Activated T-cell treated with anti-CD3 and anti-CD28 coated beads, Interleukin-2, amount 50 U/mL, for 48 hours (primary cell): ENCODE results near the gene GAK.

Experiments used
- DNase-seq, 2 experiments: peaks; one replicate each; pipeline ENCODE4 v3.0.0-alpha.2; 2020

GAK gene

GRCh38 chr4:964346-965025 is 32.4 kb upstream of the GAK start:
- DNase-seq: no peak

DNA sequence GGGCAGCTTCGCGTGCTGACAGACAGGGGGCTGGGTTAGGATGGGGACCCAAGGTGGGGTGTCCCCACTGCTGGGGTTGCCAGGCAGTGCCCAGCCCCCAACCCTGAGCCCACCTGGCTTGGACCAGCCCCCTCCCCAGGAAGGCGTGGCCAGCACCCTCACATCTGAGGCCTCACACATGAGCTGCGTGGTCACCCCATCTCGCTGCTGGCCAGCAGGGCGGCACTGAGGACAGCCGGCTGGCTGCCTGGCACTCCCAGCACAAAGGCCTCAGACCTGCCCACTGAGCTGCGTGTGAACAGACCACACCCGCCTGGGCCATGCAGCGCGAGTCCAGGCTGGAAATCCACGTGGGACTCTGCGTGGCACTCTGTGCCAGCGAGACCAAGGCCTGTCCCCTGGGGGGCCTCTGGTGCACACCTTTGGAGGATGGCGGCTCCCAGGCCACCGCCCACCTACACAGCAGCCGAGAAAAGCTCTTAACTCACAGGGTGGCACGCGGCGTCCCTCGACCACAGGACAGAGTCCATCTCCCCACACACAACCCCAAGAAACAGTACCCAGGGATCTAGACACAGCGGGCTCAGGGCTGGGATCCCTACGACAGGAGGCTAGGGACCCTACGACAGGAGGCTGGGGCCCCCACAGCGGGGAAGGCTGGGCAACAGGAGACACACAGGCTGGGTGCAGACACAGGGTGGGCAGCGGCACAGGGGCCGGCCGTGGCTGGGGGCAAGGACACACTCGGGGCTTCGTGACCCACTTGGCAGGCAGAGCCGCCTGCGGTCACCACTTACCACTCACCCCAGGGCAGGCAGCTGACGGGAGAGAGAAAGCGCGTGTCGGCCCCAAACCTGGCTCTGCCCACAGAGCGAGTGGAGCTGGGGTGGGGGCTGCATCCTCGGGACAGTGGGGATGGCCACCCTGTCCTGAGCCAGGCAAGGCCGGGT is 31.4 kb upstream of the GAK start:
- DNase-seq: no peak

DNA sequence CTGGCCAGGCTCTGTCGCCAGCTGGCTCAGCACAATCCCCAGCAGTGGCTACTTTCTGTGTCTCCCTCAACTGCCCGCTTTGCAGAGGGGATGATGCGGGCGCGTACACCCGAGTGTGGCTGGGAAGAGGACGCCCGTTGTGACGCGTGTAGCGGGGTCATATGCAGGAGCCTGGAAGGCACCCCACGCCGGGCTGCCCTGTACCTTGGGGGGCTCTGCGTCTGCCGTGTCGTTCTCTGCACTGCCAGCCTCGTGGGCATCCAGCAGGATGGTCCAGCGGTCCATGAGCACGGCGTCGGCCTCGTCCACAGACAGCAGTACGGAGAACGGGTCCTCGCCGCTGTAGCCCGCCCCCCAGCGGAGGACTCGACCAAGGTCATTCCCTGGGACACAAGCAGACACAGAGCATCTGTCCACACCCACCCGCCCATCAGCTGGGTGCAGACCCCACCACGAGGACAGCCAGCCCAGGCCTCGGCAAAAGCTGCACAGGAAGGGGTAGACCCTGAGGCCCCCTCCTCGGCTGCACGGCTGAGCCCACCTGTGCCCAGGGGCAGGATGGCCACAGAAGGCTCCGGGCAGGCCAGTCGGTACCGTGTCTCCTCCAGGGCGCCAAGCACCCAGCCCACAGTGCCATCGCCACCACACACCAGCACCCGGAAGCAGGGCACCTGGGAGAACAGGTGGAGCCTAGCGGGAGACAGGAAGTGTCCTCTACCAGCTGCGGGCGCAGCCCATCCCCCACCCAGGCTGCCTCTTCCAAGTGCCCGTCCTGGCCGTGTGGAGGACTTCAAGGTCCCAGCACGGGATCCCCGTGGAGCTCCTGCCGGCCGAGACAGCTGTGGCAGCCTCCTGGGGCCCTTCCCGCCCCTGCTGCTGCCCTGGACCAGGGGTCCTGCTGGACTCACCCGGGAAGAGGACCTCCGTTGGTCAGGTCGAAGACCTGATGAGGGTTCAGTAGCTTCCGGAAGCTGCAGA is 30.4 kb upstream of the GAK start:
- DNase-seq: no peak

GRCh38 chr4:961351-962230 is 29.5 kb upstream of the GAK start:
- DNase-seq: no peak

GRCh38 chr4:960636-961350 is 28.7 kb upstream of the GAK start:
- no peak for DNase-seq

DNA sequence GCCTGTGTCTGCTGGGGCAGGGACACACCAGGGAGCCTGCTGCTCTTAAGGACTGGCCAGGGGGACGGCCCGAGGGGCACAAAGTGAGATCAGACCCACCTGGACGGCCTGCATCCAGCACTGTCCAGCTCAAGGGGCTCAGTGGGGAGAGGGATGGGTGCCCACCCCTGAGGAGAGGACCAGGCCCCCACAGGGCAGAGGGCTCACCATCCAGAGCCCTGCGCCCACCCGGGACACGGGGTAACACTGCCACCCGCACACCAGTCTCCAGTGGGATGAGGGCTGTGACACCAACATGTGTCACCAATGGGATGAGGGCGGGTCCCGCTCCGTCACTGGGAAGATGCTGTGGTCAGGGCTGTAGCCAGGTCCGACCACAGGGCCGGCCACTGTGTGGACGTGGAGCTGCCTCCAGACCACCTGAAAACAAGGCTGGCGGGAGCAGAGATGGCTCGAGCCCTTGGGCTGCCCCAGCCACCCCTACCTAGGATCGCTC is 28.1 kb upstream of the GAK start:
- no peak for DNase-seq

DNA sequence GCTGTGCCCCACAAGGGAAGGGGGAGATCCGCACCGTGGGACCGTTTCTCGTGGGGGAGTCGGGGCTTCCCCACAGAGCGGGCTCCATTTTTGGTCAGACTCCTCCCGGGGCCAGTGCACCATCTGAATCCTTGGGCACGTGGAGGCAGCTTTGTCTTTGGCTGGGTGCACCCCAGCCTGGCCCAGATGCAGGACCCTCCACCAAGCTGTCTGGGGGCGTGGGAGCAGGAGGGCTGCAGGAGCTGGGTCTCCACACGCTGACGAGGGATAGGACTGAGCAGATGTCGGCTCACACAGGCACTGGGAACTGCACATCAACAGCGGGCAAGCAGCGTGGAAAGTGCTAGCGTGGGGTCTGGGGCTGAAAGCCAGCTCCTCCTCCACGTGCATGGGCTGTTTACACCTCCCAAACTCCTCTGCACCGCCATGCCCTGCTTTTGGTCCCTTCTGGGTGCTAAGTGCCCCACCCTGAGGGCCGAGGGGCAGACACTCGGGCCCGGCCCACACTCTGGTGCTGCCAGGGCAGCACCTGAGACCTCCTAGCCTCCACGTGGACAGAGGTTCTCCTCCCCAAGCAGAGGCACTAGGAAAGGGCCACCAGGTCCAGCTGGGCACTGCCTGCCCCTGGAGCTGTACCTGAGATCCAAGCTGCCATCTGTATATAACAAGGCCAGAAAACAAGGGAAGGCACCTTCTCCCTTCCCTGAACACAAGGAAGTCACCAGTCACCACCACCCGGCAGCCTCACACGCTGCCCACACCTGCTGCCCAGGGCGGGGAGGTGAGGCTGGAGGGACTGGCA is 27.4 kb upstream of the GAK start:
- no peak for DNase-seq

GRCh38 chr4:958696-959337 is 26.7 kb upstream of the GAK start:
- DNase-seq: no peak

- DNase-seq: no peak
Measured at GRCh38 chr4:958314-958665, 26.2 kb upstream of the GAK start.

- no peak for DNase-seq
Measured at GRCh38 chr4:957581-958313, 25.6 kb upstream of the GAK start.

GRCh38 chr4:957231-957580 is 25.1 kb upstream of the GAK start:
- no peak for DNase-seq

- no peak for DNase-seq
Measured at GRCh38 chr4:956531-957230, 24.6 kb upstream of the GAK start.

DNA sequence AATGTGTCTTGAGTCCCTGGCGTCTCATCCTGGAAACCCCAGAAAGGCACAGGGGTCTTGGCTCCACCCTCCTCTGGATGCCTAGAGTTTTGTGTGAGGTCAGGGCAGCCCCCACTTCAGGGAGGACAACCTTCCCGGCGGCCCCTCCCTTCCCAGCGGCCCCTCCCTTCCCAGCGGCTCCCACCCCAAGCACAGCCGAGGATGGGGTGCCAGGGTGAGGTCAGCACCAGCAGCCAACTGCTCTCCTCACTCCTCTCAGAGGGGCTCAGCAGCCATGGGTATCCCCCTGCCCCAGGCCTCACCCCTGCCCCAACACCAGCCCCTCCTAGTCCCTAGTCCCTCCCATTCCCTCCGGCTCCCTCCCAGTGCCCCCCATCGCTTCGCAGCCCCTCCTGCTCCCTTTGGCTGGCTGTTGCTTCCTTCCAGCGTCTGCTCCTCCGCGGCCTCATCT is 23.8 kb upstream of the GAK start:
- no peak for DNase-seq

DNA sequence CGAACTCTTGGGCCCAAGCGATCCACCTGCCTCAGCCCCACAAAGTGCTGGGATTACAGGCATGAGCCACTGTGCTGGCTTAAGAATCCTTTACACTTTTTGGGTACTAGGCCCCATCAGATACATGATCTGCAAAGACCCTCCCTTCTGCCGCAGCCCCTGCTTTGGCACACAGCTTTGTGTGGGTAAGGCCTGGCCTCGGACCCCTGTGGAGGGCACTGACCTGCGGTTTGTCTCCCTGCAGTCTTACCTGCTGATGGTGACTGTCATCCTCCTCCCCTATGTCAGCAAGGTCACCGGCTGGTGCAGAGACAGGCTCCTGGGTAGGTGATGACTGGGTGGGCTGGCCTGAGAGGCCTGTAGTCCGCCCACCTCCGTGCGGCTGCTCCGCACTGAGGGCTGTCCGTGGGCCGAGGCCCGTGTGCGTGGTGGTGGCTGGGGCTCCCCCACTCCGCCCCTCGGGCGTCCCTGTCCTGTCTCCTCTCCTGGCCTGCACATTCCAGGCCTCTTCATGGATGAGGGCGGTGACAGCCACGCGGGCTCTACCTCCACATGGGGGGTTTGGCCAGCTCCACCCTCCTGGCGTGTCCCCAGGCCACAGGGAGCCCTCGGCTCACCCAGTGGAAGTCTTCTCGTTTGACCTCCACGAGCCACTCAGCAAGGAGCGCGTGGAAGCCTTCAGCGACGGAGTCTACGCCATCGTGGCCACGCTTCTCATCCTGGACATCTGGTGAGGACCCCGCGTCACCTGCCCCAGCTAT is 23.2 kb upstream of the GAK start:
- no peak for DNase-seq

DNA sequence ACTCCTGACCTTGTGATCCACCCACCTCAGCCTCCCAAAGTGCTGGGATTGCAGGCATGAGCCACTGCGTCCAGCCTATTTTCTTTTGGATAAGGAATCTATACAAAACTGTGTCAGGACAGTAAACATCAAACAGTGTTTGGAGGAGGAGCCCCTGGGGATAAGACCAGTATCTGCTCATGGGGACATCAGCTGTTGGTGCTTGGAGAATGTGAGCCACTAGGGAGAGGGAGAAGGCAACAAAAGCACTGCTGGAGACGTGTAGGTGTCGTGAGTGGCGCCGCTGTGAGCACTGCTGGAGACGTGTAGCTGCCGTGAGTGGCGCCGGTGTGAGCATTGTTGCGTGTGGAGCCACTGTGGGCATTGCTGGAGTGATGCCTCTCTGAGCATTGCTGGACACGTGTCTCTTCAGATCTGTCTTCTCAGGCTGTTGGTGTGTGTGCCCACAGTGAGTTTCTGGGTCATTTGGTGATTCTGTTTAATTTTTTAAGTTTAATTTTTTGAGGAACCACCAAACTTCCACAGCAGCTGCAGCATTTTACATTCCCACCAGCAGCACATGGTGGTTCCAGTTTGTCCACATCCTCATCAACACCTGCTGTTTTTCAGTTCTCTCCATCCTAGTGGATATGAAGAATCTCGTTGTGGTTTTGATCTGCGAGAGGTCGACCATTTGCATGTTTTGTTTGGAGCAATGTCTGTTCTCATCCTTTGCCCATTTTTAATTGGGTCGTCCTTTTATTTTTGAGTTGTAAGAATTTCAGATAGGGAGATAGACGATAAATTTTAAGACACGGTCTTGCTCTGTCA is 22.3 kb upstream of the GAK start:
- DNase-seq: no peak

- DNase-seq: no peak
Measured at GRCh38 chr4:953574-953915, 21.4 kb upstream of the GAK start.
